Keratinocyte (primary cell): Measurements from ENCODE around the gene PLXNA2. TPM values are rescaled to one million over a fixed set of nuclear protein-coding genes. Genes with fewer than 3 reads are reported as not detected.

ENCODE experiments used
- DNase-seq: peaks from one replicate; pipeline ENCODE4 v3.0.0-alpha.2; 2011; ENCODE audit warnings: low read depth, missing footprints, low spot score
- FAIRE-seq: peaks from 2 replicates; lab custom pipeline; 2011; peaks lifted over from hg19 to GRCh38; lab: Jason Lieb, UNC
- H2AFZ ChIP-seq: 2 replicates; pipeline ENCODE4 v1.6.0; 2012; ENCODE audit warnings: low read length, control low read depth, inconsistent platforms; ENCODE audit not compliant: control insufficient read depth
- H3K27ac ChIP-seq: 2 replicates; pipeline ENCODE4 v1.5.1; 2011; ENCODE audit warnings: low read length; ENCODE audit not compliant: control insufficient read depth, insufficient read depth
- H3K27me3 ChIP-seq: 3 replicates; pipeline ENCODE4 v1.6.0; 2011; ENCODE audit warnings: low read length; ENCODE audit not compliant: control insufficient read depth, insufficient read depth; ENCODE audit errors: extremely low read depth
- H3K36me3 ChIP-seq, 2 experiments: 2 replicates in 1 of 2; 3 replicates in 1 of 2; pipeline ENCODE4 v1.5.1; 2011; ENCODE audit warnings: low read length in 2 of 2, mild to moderate bottlenecking in 1 of 2; ENCODE audit not compliant: control insufficient read depth in 2 of 2, insufficient read depth in 2 of 2; ENCODE audit errors: extremely low read depth in 1 of 2
- H3K4me1 ChIP-seq: 3 replicates; pipeline ENCODE4 v1.5.1; 2011; ENCODE audit warnings: low read length; ENCODE audit not compliant: control insufficient read depth, insufficient read depth; ENCODE audit errors: extremely low read depth
- H3K4me2 ChIP-seq: 3 replicates; pipeline ENCODE4 v1.6.0; 2011; ENCODE audit warnings: low read depth, low read length; ENCODE audit not compliant: control insufficient read depth, insufficient read depth; ENCODE audit errors: extremely low read depth
- H3K4me3 ChIP-seq, 3 experiments: fragments of 200-600 bp in 1 of 3; sonication (generic) in 1 of 3; 2 replicates in 2 of 3; 3 replicates in 1 of 3; pipeline ENCODE4 v1.5.1; 2011 to 2016; ENCODE audit warnings: low read length in 3 of 3, mild to moderate bottlenecking in 3 of 3, control low read depth in 2 of 3, inconsistent platforms in 1 of 3, low read depth in 1 of 3, mixed read lengths in 1 of 3, mixed run types in 1 of 3, moderate library complexity in 1 of 3; ENCODE audit not compliant: control insufficient read depth in 2 of 3, insufficient read depth in 2 of 3; ENCODE audit errors: extremely low read depth in 1 of 3
- H3K79me2 ChIP-seq: 2 replicates; pipeline ENCODE4 v1.6.0; 2012; ENCODE audit warnings: low read length; ENCODE audit not compliant: control insufficient read depth, insufficient read depth
- H3K9ac ChIP-seq: 3 replicates; pipeline ENCODE4 v1.6.0; 2011; ENCODE audit warnings: low read length; ENCODE audit not compliant: control insufficient read depth, insufficient read depth; ENCODE audit errors: extremely low read depth
- H3K9me1 ChIP-seq: 3 replicates; pipeline ENCODE4 v1.6.0; 2011; ENCODE audit warnings: low read length; ENCODE audit not compliant: control insufficient read depth, insufficient read depth; ENCODE audit errors: extremely low read depth
- H3K9me3 ChIP-seq: 2 replicates; pipeline ENCODE4 v1.5.1; 2012; ENCODE audit warnings: low read depth, low read length; ENCODE audit not compliant: control insufficient read depth
- H4K20me1 ChIP-seq: 3 replicates; pipeline ENCODE4 v1.6.0; 2011; ENCODE audit warnings: low read length; ENCODE audit not compliant: control insufficient read depth, insufficient read depth; ENCODE audit errors: extremely low read depth
- EZH2 ChIP-seq: IDR thresholded peaks from one replicate; pipeline ENCODE4 v1.6.1; 2012; ENCODE audit warnings: inconsistent platforms, mild to moderate bottlenecking, low read length, moderate library complexity
- dilution Hi-C: fragments of 300-500 bp; cut with MboI; formaldehyde crosslinking; loops from one replicate; pipeline ENCODE4 v1.7.0; 2020; ENCODE audit warnings: low sequenced_read_pairs; ENCODE audit not compliant: extremely low pct_ligation_motif_present
- polyA plus RNA-seq, 5 experiments: library from polyadenylated mRNA; depleted of rRNA in 3 of 5; stranded (reverse) in 3 of 5; stranded (forward) in 1 of 5; unstranded in 1 of 5; fragments of >200 nt; gene quantifications; 1 replicate in 1 of 5; 2 replicates in 3 of 5; 3 replicates in 1 of 5; pipeline versions ENCODE4 v1.2.1 to v1.2.3, GENCODE V29; 2011 to 2012; ENCODE audit warnings: missing spikeins in 2 of 5, low read depth in 1 of 5, low replicate concordance in 1 of 5
- TF ChIP-seq, protein P1 (sequence below), 3 experiments: IDR thresholded peaks in 1 of 3; conservative IDR thresholded peaks in 1 of 3; optimal IDR thresholded peaks in 1 of 3; 2 replicates in 2 of 3; 3 replicates in 1 of 3; pipeline versions ENCODE3 to v1.5.1; 2011; ENCODE audit warnings: low read length in 3 of 3, mild to moderate bottlenecking in 3 of 3, moderate library complexity in 2 of 3, control low read depth in 1 of 3, inconsistent platforms in 1 of 3; ENCODE audit not compliant: insufficient read depth in 2 of 3; ENCODE audit errors: extremely low read depth in 1 of 3

The PLXNA2 gene
- polyA plus RNA-seq, 1 donor (not counting 4 experiments of a cell fraction or from before 2014, with no cell fraction given): 6.7 TPM

DNA sequence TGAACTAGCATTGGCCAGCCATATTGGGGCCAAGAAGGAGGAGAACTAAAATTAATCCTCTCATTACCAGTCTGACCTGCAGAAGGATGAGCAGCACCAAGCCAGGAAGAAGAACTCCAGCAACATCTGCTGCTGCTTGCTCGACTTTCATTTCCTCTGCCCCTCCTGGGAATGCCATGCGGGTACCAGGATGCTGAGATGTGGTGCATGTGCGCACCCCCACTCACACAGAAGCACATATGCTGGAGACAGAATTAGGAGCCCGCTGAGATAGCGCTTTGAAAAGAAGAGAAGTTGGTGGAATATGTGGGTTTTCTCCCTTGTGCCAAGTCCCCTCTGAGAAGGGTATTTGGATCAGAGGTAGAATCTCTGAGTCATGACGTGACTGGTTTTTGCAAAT lies 70.4 kb downstream of the PLXNA2 start:
- DNase-seq (no peak), FAIRE-seq (no peak)
- no peak for TF ChIP-seq EZH2
- TF ChIP-seq, protein P1, sequence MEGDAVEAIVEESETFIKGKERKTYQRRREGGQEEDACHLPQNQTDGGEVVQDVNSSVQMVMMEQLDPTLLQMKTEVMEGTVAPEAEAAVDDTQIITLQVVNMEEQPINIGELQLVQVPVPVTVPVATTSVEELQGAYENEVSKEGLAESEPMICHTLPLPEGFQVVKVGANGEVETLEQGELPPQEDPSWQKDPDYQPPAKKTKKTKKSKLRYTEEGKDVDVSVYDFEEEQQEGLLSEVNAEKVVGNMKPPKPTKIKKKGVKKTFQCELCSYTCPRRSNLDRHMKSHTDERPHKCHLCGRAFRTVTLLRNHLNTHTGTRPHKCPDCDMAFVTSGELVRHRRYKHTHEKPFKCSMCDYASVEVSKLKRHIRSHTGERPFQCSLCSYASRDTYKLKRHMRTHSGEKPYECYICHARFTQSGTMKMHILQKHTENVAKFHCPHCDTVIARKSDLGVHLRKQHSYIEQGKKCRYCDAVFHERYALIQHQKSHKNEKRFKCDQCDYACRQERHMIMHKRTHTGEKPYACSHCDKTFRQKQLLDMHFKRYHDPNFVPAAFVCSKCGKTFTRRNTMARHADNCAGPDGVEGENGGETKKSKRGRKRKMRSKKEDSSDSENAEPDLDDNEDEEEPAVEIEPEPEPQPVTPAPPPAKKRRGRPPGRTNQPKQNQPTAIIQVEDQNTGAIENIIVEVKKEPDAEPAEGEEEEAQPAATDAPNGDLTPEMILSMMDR (optimal IDR thresholded peaks at IDR 0.05 in 1 of 3, IDR thresholded peaks at IDR 0.05 in 1 of 3, conservative IDR thresholded peaks at IDR 0.05 in 1 of 3; ENCODE audit: extremely low read depth in 1 of 3, insufficient read depth in 2 of 3, low read length in 3 of 3): no peak
- Histone ChIP-seq H3K9me3 (no peaks in the 10 kb centered on the region), H2AFZ (no peak overlapping the region), H3K9ac (no peak overlapping the region), H3K4me1 (peaks cover 17% of the 10 kb centered on the region), H3K36me3 (peaks cover 0 to 14% of the 10 kb centered on the region in 2 experiments), H3K4me3 (no peak overlapping the region), H3K79me2 (no peaks in the 10 kb centered on the region), H4K20me1 (no peaks in the 10 kb centered on the region), H3K27me3 (no peaks in the 10 kb centered on the region), H3K9me1 (no peaks in the 10 kb centered on the region), H3K27ac (no peak overlapping the region), H3K4me2 (no peak overlapping the region)
- dilution Hi-C loops: no loop called here

DNA sequence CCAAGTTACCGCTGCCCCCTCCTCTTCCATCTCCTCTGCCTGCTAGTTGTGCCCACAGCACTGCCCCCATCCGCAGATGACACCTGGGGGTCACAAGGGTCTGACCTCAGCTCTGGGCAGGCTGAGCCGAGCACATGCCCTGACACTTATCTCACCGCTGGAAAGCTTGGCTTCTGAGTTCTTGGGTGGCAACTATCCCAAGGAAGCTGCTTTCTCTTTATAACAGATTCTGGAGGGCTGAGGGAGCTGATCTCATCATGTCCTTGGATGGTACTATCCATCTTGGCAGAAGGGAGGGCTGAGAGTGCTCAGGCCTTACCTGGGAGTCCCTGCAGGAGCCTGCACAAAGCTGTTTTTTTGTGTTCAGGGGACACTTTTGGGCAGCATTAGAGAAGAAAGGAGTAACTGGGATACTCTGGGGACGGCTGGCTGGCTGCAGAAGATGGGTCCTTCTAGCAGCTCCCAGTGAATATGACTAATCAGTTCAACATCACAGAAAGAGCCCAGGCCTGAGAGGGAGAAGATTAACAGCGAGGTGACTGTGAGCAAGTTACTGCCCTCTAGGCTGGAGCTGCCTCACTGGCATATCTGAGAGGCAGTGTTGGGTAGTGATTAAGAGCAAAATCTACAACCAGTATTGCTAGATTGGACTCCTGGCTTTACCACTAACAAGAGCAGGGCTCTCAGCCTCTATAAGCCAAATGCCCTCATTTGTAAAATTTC lies 71.6 kb downstream of the PLXNA2 start:
- Histone ChIP-seq H3K9me1 (no peaks in the 10 kb centered on the region), H3K36me3 (peaks cover 0 to 14% of the 10 kb centered on the region in 2 experiments), H3K4me3 (no peak overlapping the region), H3K27me3 (no peaks in the 10 kb centered on the region), H3K4me2 (no peak overlapping the region), H3K9ac (no peak overlapping the region), H2AFZ (no peak overlapping the region), H3K27ac (no peak overlapping the region), H3K79me2 (no peaks in the 10 kb centered on the region), H3K4me1 (peaks cover 8% of the 10 kb centered on the region), H3K9me3 (no peaks in the 10 kb centered on the region), H4K20me1 (no peaks in the 10 kb centered on the region)
- no peak for DNase-seq
- dilution Hi-C loops: no loop called here
- no peak for TF ChIP-seq EZH2
- TF ChIP-seq, protein P1 (optimal IDR thresholded peaks at IDR 0.05 in 1 of 3, IDR thresholded peaks at IDR 0.05 in 1 of 3, conservative IDR thresholded peaks at IDR 0.05 in 1 of 3; ENCODE audit: extremely low read depth in 1 of 3, insufficient read depth in 2 of 3, low read length in 3 of 3): peak in 1 of 3 experiments; percentile 56
- no peak for FAIRE-seq
